ENCODE results near the gene DYNLL2.
"Not testable (repeated sequence)": the region's sequence is repeated elsewhere in the genome, so short reads cannot be mapped to it uniquely, and the experiment has no call there.

The DYNLL2 gene

GRCh38 chr17:58072862-58073261 lies 10.4 kb upstream of the DYNLL2 start:
- DNase-seq (ENCODE audit: low spot score): no peak

- DNase-seq (ENCODE audit: low spot score): not testable (repeated sequence)
Measured at GRCh38 chr17:58073266-58073665, 10.0 kb upstream of the DYNLL2 start.

GRCh38 chr17:58074406-58074805 lies 8.8 kb upstream of the DYNLL2 start:
- DNase-seq (ENCODE audit: low spot score): not testable (repeated sequence)

- DNase-seq (ENCODE audit: low spot score): no peak
Measured at GRCh38 chr17:58079300-58080033, 3.8 kb upstream of the DYNLL2 start.

DNA sequence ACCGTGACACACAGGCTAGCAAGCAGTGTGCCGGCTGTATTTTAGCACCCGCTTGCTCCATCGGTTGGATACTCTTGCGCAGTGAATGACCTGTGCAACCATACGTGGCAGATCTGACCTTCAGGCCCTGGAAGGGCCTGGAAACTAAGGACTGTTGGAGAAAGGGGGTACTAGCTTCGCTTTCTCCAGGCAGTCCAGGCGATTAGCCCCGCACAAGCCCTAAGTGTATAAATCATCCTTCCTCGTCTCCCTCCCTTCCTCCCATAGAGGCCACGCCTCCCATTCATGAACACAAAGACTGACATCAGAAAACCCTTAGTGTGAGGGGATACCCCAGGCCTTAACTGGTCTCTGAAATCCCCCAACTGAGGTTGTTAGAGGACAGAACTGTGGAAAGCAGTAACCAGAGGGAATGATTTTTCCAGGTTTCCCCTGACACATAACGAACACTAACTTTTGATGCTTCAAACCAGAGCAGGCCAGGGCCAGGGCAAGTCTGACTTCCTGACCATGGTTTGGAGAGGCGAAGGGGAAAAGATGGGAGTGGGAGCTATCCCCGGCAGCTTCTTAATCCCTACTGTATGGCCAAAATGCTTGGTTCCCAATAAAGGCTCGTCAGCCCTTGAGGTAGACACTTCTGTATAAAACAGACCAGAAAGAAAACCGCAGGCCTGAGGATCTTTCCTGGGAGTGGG lies 1.4 kb upstream of the DYNLL2 start:
- DNase-seq (ENCODE audit: low spot score): no peak

DNA sequence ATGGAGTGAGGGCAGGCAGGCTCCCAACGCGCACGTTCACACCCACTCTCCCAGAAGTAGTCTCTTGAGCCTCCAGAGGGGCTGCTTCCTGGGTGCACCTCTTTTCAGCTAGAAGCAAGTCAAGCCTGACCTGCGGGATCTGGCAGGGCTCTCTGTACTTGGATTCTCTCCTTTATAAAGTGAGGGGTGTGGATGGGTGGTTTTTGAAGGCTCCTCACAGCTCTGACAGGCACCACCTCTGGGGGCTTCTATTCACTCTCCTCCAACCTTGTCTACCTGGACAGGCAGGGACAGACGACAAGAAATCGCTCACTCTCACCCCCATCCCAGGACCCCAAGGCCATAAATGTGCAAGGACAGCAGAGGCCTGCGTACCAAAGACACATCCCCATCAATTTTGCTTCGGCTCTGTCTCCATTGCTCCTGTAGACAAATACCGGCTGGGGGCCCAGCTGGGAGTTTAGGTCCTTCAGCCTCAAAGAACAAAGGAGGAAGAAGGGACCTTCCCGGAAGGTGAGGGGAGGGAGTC lies 814 bp upstream of the DYNLL2 start:
- no peak for DNase-seq (ENCODE audit: low spot score)

- DNase-seq (ENCODE audit: low spot score): peak; percentile 64
Measured at GRCh38 chr17:58083491-58084316, 485 bp downstream of the DYNLL2 start.

GRCh38 chr17:58084317-58084981 lies 1.2 kb downstream of the DYNLL2 start:
- peak; percentile 63 for DNase-seq (ENCODE audit: low spot score)

DNA sequence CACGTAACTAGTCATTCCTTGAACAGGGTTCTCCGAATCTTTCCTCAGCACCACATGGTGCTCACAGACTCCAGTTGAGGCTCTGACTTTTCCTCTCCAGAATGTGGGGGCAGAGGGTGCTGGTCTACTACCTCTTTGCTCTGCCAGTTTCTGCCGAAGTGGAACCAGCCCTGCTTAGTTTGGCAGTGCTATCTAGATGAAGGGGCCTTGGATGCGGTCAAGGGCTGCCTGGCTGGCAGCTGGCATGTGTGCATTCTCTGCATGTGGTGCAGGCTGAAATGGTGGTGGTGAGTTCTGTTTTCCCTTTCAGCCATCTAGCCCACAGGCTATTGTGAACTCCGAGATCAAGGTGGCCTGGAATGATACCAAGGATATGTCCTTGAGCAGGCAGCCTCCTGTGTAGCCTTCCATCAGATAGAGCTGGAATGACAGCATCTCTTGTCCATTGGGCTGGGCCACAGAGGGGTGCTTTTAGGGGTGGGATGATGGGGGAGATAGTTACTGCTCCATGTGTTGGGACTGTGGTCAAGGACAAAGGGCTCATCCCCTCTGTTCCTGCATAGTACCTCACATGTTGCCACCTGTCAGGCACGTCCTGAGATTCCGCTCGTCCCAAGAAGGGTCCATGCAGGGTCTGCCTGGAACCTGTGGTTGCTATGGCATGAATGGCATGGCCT lies 2.0 kb downstream of the DYNLL2 start:
- no peak for DNase-seq (ENCODE audit: low spot score)

DNA sequence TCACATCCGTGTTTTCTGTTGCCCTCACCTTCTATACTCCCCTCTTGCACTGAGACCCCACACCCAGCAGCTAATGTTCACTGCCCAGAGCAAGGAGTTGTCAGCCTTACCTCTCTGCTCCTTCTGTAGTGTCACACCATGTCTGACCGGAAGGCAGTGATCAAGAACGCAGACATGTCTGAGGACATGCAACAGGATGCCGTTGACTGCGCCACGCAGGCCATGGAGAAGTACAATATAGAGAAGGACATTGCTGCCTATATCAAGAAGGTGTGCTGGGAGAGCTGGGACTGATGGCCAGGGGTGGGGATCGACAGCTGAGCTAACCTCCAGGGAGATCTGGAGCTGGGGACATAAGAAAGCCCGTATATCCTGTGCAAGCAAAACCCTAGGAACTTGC lies 3.7 kb downstream of the DYNLL2 start:
- no peak for DNase-seq (ENCODE audit: low spot score)

DNA sequence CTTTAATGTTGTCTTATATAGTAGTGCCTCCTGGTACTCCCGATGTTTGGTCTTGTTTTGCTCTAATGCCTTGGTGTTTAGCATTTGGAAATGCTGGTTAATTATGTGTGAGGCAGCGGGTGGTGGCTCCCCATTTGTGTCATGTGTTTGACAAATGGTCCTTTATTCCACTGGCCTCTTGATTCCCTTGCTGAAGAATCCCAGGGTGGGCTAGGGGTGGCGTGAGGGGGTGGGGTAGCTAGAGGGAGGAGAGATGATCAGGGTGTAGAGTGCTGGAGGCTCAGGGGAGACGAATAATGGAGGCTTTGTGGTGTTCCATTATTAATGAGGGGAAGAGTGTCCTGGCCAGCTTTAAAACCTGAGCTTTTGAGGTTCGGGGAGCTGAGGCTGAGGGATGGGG lies 5.4 kb downstream of the DYNLL2 start:
- no peak for DNase-seq (ENCODE audit: low spot score)

DNA sequence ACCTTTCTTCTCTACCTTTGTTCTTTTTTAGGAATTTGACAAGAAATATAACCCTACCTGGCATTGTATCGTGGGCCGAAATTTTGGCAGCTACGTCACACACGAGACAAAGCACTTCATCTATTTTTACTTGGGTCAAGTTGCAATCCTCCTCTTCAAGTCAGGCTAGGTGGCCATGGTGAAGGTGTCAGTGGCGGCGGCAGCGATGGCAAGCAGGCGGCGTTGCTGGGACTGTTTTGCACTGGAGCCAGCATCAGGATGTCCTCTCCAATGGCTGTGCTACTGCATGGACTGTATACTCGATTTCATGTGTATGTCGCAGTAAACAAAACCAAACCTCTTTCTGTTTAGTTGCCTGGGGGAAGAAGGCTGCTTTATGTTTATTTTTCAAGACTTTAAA lies 5.9 kb downstream of the DYNLL2 start:
- DNase-seq (ENCODE audit: low spot score): no peak

GRCh38 chr17:58091024-58091567 lies 7.9 kb downstream of the DYNLL2 start:
- DNase-seq (ENCODE audit: low spot score): no peak

DNA sequence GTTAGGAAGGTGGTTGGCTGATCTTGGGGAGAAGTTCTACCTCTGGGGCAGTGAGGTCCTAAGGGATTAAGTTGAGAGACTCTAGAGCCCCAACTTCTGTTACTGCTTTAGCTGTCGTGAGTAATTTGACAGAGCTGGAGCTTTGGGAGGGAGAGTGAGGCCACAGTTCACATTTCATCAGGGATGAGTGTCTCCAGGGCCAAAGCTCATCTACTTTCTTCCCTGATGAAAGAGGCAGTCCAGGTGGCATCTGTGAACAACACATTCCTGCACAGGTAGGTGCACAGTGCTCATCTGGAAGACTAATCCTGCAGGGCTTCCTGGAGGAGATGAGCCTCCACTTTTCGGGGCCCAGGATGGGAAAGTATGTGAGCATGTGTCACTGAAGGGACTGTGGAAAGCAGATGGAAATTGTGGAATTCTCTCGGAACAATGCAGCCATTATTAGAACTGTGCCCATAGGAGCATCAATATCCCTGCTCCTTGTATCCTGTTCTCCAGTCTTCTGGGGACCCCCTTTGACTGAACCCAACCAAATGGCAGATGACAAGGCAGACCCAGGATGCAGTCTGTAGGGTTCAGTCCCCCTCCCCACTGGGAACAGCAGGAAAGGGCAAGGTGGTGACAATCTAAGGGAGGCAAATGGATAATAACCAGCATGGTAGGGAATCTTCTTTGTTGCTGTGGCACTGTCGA lies 9.0 kb downstream of the DYNLL2 start:
- no peak for DNase-seq (ENCODE audit: low spot score)

DNA sequence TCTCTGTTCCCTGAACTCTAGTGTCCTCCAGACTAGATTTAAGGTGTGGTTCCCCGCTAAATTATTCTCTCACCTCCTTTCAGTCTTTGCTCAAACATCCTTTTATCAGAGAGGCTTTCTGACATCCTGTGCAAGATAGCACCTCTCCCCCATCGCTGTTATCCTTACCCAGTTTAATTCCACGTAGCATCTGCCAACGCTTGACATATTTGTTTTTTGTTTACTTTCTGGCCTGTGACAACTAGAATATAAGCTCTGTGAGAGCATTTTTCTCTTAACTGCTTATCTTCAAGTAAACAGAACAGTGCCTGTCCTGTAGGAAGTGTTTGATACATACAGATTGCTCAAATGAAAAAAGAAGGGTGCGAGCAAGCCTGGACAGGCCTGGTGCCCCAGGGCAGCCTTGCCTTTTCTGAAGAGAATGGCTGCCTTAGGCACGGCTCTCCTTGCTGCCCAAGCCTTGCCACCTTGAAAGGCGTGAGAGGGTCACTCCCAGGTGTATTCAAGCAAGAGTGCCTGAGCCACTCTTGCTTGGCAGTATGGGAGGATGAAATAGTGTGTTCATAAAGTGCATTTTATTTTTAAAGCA lies 9.7 kb downstream of the DYNLL2 start:
- no peak for DNase-seq (ENCODE audit: low spot score)

DNA sequence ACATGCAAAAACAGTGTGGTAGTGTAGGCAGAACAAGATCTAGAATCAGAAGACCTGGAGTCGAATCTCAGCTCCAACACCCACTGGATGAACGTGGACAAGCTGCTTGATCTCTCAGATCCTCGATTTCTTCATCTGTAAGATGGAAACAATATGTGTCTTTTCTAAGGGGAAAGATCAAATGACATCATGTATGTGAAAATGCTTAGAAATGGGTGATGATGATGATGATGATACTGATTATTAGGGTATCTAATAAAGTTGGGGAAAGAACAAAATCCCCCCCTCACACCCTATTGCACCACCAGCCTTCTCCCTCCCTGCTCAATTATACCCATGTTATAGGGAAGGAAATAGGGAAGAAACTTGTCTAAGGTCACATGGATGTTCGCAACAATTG lies 10.9 kb downstream of the DYNLL2 start:
- DNase-seq (ENCODE audit: low spot score): no peak

- no peak for DNase-seq (ENCODE audit: low spot score)
Measured at GRCh38 chr17:58096892-58097291, 13.7 kb downstream of the DYNLL2 start.

- no peak for DNase-seq (ENCODE audit: low spot score)
Measured at GRCh38 chr17:58097384-58098088, 14.3 kb downstream of the DYNLL2 start.

DNA sequence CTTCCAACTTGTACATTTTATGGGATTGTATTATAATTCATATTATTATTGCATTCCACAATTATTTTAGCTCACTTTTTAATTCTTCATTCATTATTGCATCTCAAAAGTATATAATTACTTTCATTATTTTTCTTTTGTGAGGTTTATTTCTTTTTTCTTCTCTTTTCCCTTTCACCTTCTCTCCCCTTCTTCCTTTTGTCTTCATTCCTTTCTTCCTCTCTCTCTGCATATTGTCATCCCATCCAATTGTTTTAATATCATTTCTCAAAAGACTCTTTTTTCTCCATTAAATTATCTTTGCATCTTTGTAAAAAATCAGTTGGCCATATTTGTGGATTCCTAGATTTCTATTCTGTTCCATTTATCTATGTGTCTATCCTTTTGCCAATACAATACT lies 17.3 kb downstream of the DYNLL2 start:
- no peak for DNase-seq (ENCODE audit: low spot score)

GRCh38 chr17:58101898-58102297 lies 18.7 kb downstream of the DYNLL2 start:
- DNase-seq (ENCODE audit: low spot score): not testable (repeated sequence)
